ENCODE measurements around the gene PFN1. TPM values are rescaled to one million over a fixed set of nuclear protein-coding genes. Genes with fewer than 3 reads are reported as not detected.

Gene PFN1
- total RNA-seq, 1 experiment from 2014 or later, result 1,459 TPM

DNA sequence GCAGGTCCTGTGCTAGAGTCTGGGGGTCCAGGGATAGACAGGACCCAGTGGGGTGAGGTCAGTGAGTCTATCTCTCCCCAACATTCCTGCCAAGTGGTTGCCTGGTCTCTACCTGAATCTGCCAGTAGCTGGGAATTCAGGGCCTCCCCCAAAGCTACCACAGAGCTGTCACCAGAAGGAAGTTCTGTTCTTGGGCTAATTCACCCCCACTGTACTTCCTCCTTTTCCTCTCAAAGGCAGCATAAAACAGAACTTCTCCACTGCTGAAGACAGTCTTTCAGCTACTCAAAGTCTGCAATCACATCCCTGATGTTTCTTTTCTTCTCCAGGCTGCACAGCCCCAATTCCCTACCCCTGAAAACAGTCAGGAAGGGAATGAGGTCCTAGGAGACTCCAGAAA, 30.4 kb upstream of the PFN1 start:
- Histone ChIP-seq H3F3A (ENCODE audit: insufficient read depth, low read depth) (no peaks in the 10 kb centered on the region; the same call in 1 of the 2 replicates), H3K4me3 (no peak overlapping the region), H2AFZ (no peak overlapping the region), H3K9me3 (ENCODE audit: insufficient read depth, low read depth) (no peaks in the 10 kb centered on the region), H3K79me2 (ENCODE audit: low read depth) (no peaks in the 10 kb centered on the region), H3K27me3 (ENCODE audit: insufficient read depth, low read depth) (no peaks in the 10 kb centered on the region), H3K9me2 (ENCODE audit: insufficient read depth) (no peaks in the 10 kb centered on the region), H3K36me3 (ENCODE audit: low read depth) (no peaks in the 10 kb centered on the region), H4K20me1 (ENCODE audit: insufficient read depth) (peaks cover 3% of the 10 kb centered on the region; the same call in 1 of the 2 replicates), H3K4me2 (no peak overlapping the region), H3K27ac (no peak overlapping the region), H3K4me1 (replicated peaks; ENCODE audit: insufficient read depth) (no peaks in the 10 kb centered on the region)
- ChIA-PET CTCF (no interaction called here), POLR2A (ENCODE audit: unreplicated experiment) (no interaction called here)
- BruUV-seq (replicated peaks), result no TSS peak
- TF ChIP-seq, protein P1, sequence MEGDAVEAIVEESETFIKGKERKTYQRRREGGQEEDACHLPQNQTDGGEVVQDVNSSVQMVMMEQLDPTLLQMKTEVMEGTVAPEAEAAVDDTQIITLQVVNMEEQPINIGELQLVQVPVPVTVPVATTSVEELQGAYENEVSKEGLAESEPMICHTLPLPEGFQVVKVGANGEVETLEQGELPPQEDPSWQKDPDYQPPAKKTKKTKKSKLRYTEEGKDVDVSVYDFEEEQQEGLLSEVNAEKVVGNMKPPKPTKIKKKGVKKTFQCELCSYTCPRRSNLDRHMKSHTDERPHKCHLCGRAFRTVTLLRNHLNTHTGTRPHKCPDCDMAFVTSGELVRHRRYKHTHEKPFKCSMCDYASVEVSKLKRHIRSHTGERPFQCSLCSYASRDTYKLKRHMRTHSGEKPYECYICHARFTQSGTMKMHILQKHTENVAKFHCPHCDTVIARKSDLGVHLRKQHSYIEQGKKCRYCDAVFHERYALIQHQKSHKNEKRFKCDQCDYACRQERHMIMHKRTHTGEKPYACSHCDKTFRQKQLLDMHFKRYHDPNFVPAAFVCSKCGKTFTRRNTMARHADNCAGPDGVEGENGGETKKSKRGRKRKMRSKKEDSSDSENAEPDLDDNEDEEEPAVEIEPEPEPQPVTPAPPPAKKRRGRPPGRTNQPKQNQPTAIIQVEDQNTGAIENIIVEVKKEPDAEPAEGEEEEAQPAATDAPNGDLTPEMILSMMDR (conservative IDR thresholded peaks at IDR 0.05), result no peak
- TF ChIP-seq EZH2 (IDR thresholded peaks at IDR 0.05; ENCODE audit: low read depth), result no peak
- no peak for DNase-seq
- intact Hi-C loops (cut with micrococcal nuclease; ENCODE audit: unreplicated experiment), result no loop called here

DNA sequence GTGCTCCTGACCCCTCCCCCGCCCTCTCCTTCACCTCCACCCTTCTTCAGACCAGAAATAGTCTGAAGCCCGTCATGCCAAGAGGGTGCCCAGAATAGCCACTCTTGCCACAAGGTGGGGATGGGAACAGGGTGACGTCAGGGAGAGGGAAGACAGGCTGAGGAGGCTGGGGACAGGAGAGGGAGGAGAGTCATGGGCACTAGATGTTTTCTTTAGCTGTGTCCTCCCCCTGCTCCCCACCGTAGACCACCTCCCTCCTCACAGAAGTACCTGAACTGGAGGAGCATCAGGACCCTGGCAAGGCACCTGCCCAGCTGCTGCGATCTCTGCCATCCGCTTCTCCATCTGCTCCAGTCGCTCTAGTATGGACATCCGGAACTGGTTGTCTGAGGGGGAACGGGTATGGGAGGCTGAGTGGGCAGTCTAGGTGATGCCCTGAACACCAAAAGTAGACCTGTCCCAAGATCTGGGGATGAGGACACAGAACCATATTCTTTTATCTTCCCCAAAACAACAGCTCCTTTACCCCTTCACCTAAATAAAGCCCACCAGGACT, 25.9 kb upstream of the PFN1 start:
- Histone ChIP-seq H4K20me1 (ENCODE audit: insufficient read depth) (no peaks in the 10 kb centered on the region), H3K4me3 (no peak overlapping the region), H3K27ac (no peak overlapping the region), H3K9me3 (ENCODE audit: insufficient read depth, low read depth) (no peaks in the 10 kb centered on the region), H3K79me2 (ENCODE audit: low read depth) (peaks cover 21% of the 10 kb centered on the region), H3F3A (ENCODE audit: insufficient read depth, low read depth) (peaks cover 18% of the 10 kb centered on the region; the same call in 1 of the 2 replicates), H3K27me3 (ENCODE audit: insufficient read depth, low read depth) (no peaks in the 10 kb centered on the region), H3K4me1 (replicated peaks; ENCODE audit: insufficient read depth) (peaks cover 11% of the 10 kb centered on the region), H3K4me2 (no peak overlapping the region), H2AFZ (no peak overlapping the region), H3K9me2 (ENCODE audit: insufficient read depth) (no peaks in the 10 kb centered on the region), H3K36me3 (ENCODE audit: low read depth) (no peaks in the 10 kb centered on the region; the same call in 1 of the 2 replicates)
- ChIA-PET POLR2A (ENCODE audit: unreplicated experiment) (no interaction called here), CTCF (no interaction called here)
- TF ChIP-seq, protein P1 (conservative IDR thresholded peaks at IDR 0.05), result no peak
- no peak for TF ChIP-seq EZH2 (IDR thresholded peaks at IDR 0.05; ENCODE audit: low read depth)
- no peak for DNase-seq
- no TSS peak for BruUV-seq (replicated peaks)
- intact Hi-C loops (cut with micrococcal nuclease; ENCODE audit: unreplicated experiment), result no loop called here

DNA sequence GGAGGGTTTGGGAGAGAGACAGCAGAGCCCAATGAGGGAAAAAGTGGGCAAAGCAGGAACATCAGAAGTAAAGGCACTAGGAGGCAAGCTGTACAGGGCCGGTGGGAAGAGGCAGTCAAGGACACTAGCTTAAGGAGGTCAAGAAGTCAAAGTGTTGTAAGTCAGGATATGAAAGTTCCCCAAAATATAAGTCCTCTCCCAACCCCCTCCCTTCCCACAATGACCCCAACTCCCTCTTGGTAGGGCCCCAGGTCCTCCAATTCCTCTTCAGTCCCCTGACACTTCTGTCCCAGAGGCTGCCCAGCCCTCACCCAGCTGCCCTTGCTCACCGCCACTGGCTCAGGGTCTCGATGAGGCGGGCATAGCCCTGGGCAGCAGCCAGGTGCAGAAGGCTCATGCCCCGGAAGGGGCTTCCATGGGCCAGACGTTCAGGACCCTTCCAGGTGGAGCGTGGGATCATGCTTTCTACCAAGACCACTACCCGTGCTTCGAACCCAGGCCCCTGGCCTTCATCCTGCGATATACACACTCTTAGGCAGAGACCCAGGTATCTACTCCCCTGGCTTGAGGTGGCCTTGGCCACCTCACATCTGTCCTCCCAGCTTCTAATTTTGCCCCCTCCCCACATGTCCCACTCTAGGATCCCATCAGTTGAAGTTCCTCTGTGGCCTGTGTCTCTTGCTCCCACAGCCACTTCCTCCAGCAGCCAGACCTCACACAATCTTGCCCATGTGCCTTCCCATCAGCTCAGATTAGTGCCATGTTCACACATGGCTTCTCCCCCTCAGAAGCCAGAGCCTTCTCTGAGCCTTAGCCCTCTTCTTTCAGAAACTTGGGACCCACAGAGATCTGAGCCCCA, 25.2 kb upstream of the PFN1 start:
- Histone ChIP-seq H3K4me1 (replicated peaks; ENCODE audit: insufficient read depth) (peaks cover 11% of the 10 kb centered on the region), H3K4me2 (no peak overlapping the region), H3K27ac (no peak overlapping the region), H3K36me3 (ENCODE audit: low read depth) (no peaks in the 10 kb centered on the region; the same call in 1 of the 2 replicates), H3F3A (ENCODE audit: insufficient read depth, low read depth) (peaks cover 25% of the 10 kb centered on the region; the same call in 1 of the 2 replicates), H3K9me3 (ENCODE audit: insufficient read depth, low read depth) (no peaks in the 10 kb centered on the region), H3K79me2 (ENCODE audit: low read depth) (peaks cover 28% of the 10 kb centered on the region), H3K4me3 (no peak overlapping the region), H3K9me2 (ENCODE audit: insufficient read depth) (no peaks in the 10 kb centered on the region), H4K20me1 (ENCODE audit: insufficient read depth) (no peaks in the 10 kb centered on the region), H2AFZ (no peak overlapping the region), H3K27me3 (ENCODE audit: insufficient read depth, low read depth) (no peaks in the 10 kb centered on the region)
- no TSS peak for BruUV-seq (replicated peaks)
- CTCF ChIA-PET, result no interaction called here
- no peak for DNase-seq
- POLR2A ChIA-PET (ENCODE audit: unreplicated experiment), result interaction anchor here (0.7 kb wide), 1 partner anchor 311 kb away, joined by 6 read pairs; no protein-coding TSS in a partner anchor
- TF ChIP-seq, protein P1 (conservative IDR thresholded peaks at IDR 0.05), result no peak
- no peak for TF ChIP-seq EZH2 (IDR thresholded peaks at IDR 0.05; ENCODE audit: low read depth)
- intact Hi-C loops (cut with micrococcal nuclease; ENCODE audit: unreplicated experiment), result no loop called here

Measured in PC-9 (cell line).